Fibroblast of the aortic adventitia (primary cell): ENCODE results near the gene FAM156A. TPM values are rescaled to one million over a fixed set of nuclear protein-coding genes. Genes with fewer than 3 reads are reported as not detected.
"Not testable (repeated sequence)": the region's sequence is repeated elsewhere in the genome, so short reads cannot be mapped to it uniquely, and the experiment has no call there.

ENCODE experiments used
- DNase-seq: peaks from one replicate; pipeline ENCODE4 v3.0.0-alpha.2; 2010; ENCODE audit warnings: low read depth
- H3K4me3 ChIP-seq: 2 replicates; pipeline ENCODE4 v1.5.1; 2011; ENCODE audit warnings: low read depth, mild to moderate bottlenecking, control low read depth, low read length, moderate library complexity
- total RNA-seq: library from RNA; depleted of rRNA; stranded (reverse); fragments of >200 nt; gene quantifications from 2 replicates; pipeline ENCODE4 v1.2.3, GENCODE V29; 2012; ENCODE audit warnings: low replicate concordance

The FAM156A gene
- total RNA-seq, 1 donor = 9.8 TPM

DNA sequence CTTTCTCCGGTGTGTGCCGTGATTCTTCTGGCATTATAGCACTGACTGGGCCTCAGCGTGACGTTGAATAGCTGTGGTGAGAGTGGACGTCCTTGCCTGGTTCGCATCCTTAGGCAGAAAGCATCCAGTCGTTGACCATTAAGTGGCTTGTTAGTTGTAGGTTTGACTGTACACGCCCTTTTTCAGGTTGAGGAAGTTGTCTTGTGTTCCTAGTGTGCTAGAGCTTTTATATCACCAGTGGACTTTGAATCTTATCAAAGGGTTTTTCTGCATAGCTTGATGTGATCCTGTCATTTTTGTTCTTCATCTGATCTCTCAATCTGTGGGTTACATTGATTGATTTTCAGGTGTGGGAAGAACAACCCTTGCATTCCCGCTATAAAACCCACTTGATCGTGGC lies 52.8 kb downstream of the FAM156A start:
- not testable (repeated sequence) for DNase-seq

More for the DNA sequence above, 52.8 kb downstream of the FAM156A start:
- not testable (repeated sequence) for H3K4me3 ChIP-seq

Other genes starting within 250 kb of the FAM156A start
- 0.09 TPM in 1 of 2 replicates, not detected in the other for gene SSX2B, start 207.3 kb downstream of the FAM156A start, total RNA-seq
- gene SPANXN5, start 161.1 kb downstream of the FAM156A start, total RNA-seq = not detected in 2 replicates
- not detected in 2 replicates for gene XAGE5, start 147.2 kb downstream of the FAM156A start, total RNA-seq
- gene XAGE3, start 90.4 kb downstream of the FAM156A start, total RNA-seq = not detected in 2 replicates
- 7.9 and 26.5 TPM in 2 replicates for gene FAM156B, start 61.2 kb downstream of the FAM156A start, total RNA-seq
- 1.1 and 2.5 TPM in 2 replicates for gene GPR173, start 90.3 kb upstream of the FAM156A start, total RNA-seq
- 15.2 and 17.5 TPM in 2 replicates for gene TSPYL2, start 123.8 kb upstream of the FAM156A start, total RNA-seq
- 4.4 and 7.2 TPM in 2 replicates for gene KANTR, start 135.6 kb upstream of the FAM156A start, total RNA-seq